Stomach (tissue), 9 donors: Measurements from ENCODE around the gene ABHD12B. TPM values are rescaled to one million over a fixed set of nuclear protein-coding genes. Genes with fewer than 3 reads are reported as not detected.

ENCODE experiments used
- DNase-seq, 2 donors: peaks; one replicate each; pipeline versions ENCODE4 v3.0.0 to v3.0.0-alpha.2; 2013 to 2019
- H3K27ac ChIP-seq, 5 donors: fragments of 200-600 bp in 4 of 5; sonication (generic) in 4 of 5; one replicate each; pipeline ENCODE4 v1.5.1; 2013 to 2019; ENCODE audit warnings: mild to moderate bottlenecking in 1 of 5, moderate library complexity in 1 of 5
- H3K27me3 ChIP-seq, 3 donors: fragments of 200-600 bp; sonication (generic); one replicate each; pipeline ENCODE4 v1.5.1; 2017 to 2019; ENCODE audit warnings: mixed run types in 1 of 3
- H3K36me3 ChIP-seq, 4 donors: fragments of 200-600 bp; sonication (generic); 1 replicate in 3 of 4; 2 replicates in 1 of 4; pipeline ENCODE4 v1.5.1; 2016 to 2019
- H3K4me1 ChIP-seq, 4 donors: fragments of 200-600 bp; sonication (generic); one replicate each; pipeline ENCODE4 v1.5.1; 2016 to 2019
- H3K4me3 ChIP-seq, 4 donors: fragments of 200-600 bp; sonication (generic) in 3 of 4; one replicate each; pipeline ENCODE4 v1.5.1; 2016 to 2019; ENCODE audit warnings: mild to moderate bottlenecking in 1 of 4
- H3K9me3 ChIP-seq, 4 donors: fragments of 200-600 bp; sonication (generic); one replicate each; pipeline ENCODE4 v1.5.1; 2016 to 2019
- CTCF ChIP-seq, 7 experiments: fragments of 450-650 bp in 4 of 7; fragments of 200-600 bp in 3 of 7; sonication (generic) in 3 of 7; IDR thresholded peaks; one replicate each; pipeline ENCODE4 v1.5.1; 2016 to 2019; ENCODE audit warnings: antibody characterized with exemption in 7 of 7, control low read depth in 2 of 7, mild to moderate bottlenecking in 1 of 7
- EP300 ChIP-seq: sonication (generic); formaldehyde crosslinking; IDR thresholded peaks from one replicate; pipeline ENCODE4 v1.6.1; 2017; ENCODE audit warnings: antibody characterized with exemption
- POLR2A ChIP-seq, 4 donors: fragments of 450-650 bp; IDR thresholded peaks; one replicate each; pipeline ENCODE4 v1.6.1; 2016; ENCODE audit warnings: antibody characterized with exemption in 4 of 4, control low read depth in 2 of 4, mild to moderate bottlenecking in 1 of 4, moderate library complexity in 1 of 4
- POLR2AphosphoS5 ChIP-seq, 3 donors: sonication (generic); formaldehyde crosslinking; IDR thresholded peaks; one replicate each; pipeline ENCODE4 v1.6.1; 2016; ENCODE audit warnings: antibody characterized with exemption in 3 of 3
- WGBS, 5 donors: extraction: QIAGEN DNeasy Blood & Tissue Kit in 3 of 5; methylation state at CpG; one replicate each; pipeline versions ENCODE4 v1.1.5 to v1.1.7; 2013 to 2018; 5-methylcytosine and 5-hydroxymethylcytosine counted together
- intact Hi-C: fragments of 100-400 bp; cut with DNase I; formaldehyde crosslinking; loops from one replicate; pipeline ENCODE4 v1.15.1; 2023; ENCODE audit warnings: low total_unique reads
- polyA plus RNA-seq, 3 donors: library from polyadenylated mRNA; stranded (reverse); fragments of 200-250 nt; gene quantifications; one replicate each; pipeline ENCODE4 v1.2.3, GENCODE V29; 2013
- total RNA-seq, 5 donors: library from RNA; depleted of rRNA; stranded (reverse); fragments of >200 nt; gene quantifications; one replicate each; pipeline versions ENCODE4 v1.1.0 to v1.2.3, GENCODE V29; 2014 to 2016
- donor health status: healthy with polysubstance abuse.
- donor health status: Bipolar disorder and iron deficiency.
- donor health status: healthy.

Gene ABHD12B
- total and polyA plus RNA-seq, 8 donors: 0.23 TPM; not detected in 7

GRCh38 chr14:50837271-50837670, 34.6 kb upstream of the ABHD12B start:
- Histone ChIP-seq H3K27me3 (peaks cover 0 to 4% (median 0%) of the 10 kb centered on the region in 3 donors), H3K4me3 (no peak overlapping the region), H3K4me1 (peaks cover 4 to 11% (median 8%) of the 10 kb centered on the region in 4 donors), H3K36me3 (no peaks in the 10 kb centered on the region), H3K27ac (no peak overlapping the region), H3K9me3 (no peaks in the 10 kb centered on the region)
- no peak for DNase-seq
- intact Hi-C loops: no loop called here
- TF ChIP-seq POLR2AphosphoS5 (IDR thresholded peaks at IDR 0.05) (no peak), EP300 (no peak), CTCF (IDR thresholded peaks at IDR 0.05) (no peak), POLR2A (IDR thresholded peaks at IDR 0.05) (no peak)
- 88 to 94% (median 92%) methylated on average over 10 of the region's 10 CpGs for WGBS, 5 donors

- Histone ChIP-seq H3K4me3 (no peak overlapping the region), H3K27ac (no peak overlapping the region), H3K4me1 (peaks cover 0 to 4% (median 2%) of the 10 kb centered on the region in 4 donors), H3K36me3 (no peaks in the 10 kb centered on the region), H3K27me3 (peaks cover 0 to 4% (median 0%) of the 10 kb centered on the region in 3 donors), H3K9me3 (no peaks in the 10 kb centered on the region)
- TF ChIP-seq POLR2AphosphoS5 (IDR thresholded peaks at IDR 0.05) (no peak), EP300 (no peak), CTCF (IDR thresholded peaks at IDR 0.05) (no peak), POLR2A (IDR thresholded peaks at IDR 0.05) (no peak)
- 86 to 91% (median 90%) methylated on average over 2 of the region's 2 CpGs for WGBS, 5 donors
- intact Hi-C loops: no loop called here
- DNase-seq: no peak
Observed at GRCh38 chr14:50837850-50838470, 33.9 kb upstream of the ABHD12B start.

GRCh38 chr14:50839048-50839447, 32.8 kb upstream of the ABHD12B start:
- Histone ChIP-seq H3K36me3 (no peaks in the 10 kb centered on the region), H3K4me3 (no peak overlapping the region), H3K27me3 (peaks cover 0 to 4% (median 0%) of the 10 kb centered on the region in 3 donors), H3K27ac (no peak overlapping the region), H3K4me1 (no peaks in the 10 kb centered on the region), H3K9me3 (no peaks in the 10 kb centered on the region)
- TF ChIP-seq POLR2AphosphoS5 (IDR thresholded peaks at IDR 0.05) (no peak), POLR2A (IDR thresholded peaks at IDR 0.05) (no peak), CTCF (IDR thresholded peaks at IDR 0.05) (no peak), EP300 (no peak)
- intact Hi-C loops: no loop called here
- 32 to 75% (median 38%) methylated on average over 1 of the region's 1 CpG for WGBS, 5 donors
- DNase-seq: no peak

GRCh38 chr14:50839691-50840090, 32.2 kb upstream of the ABHD12B start:
- H3K27me3 ChIP-seq: peaks cover 0 to 4% (median 0%) of the 10 kb centered on the region in 3 donors
- intact Hi-C loops: no loop called here
- H3K27ac ChIP-seq: no peak overlapping the region
- WGBS, 5 donors: 89 to 95% (median 94%) methylated on average over 5 of the region's 5 CpGs
- no peak for DNase-seq
- H3K9me3 ChIP-seq: no peaks in the 10 kb centered on the region
- H3K4me1 ChIP-seq: no peaks in the 10 kb centered on the region
- H3K36me3 ChIP-seq: no peaks in the 10 kb centered on the region
- no peak overlapping the region for H3K4me3 ChIP-seq
- TF ChIP-seq POLR2AphosphoS5 (IDR thresholded peaks at IDR 0.05) (no peak), POLR2A (IDR thresholded peaks at IDR 0.05) (no peak), EP300 (no peak), CTCF (IDR thresholded peaks at IDR 0.05) (no peak)
